Calu3 (cell line): ENCODE data around the gene GPR39. TPM values are rescaled to one million over a fixed set of nuclear protein-coding genes. Genes with fewer than 3 reads are reported as not detected.

Source experiments
- BruUV-seq: library from RNA; stranded (reverse); fragments of 400-500 nt; replicated peaks from 2 replicates; lab custom pipeline; 2021; lab: Mats Ljungman, UMichigan
- CTCF ChIA-PET: fragments of 300-600 bp; sonication (Branson Sonifier 250); formaldehyde crosslinking; loops from one replicate; lab custom pipeline; 2022; ENCODE audit warnings: antibody characterized with exemption; lab: Charles Lee
- DNase-seq: peaks from one replicate; pipeline ENCODE4 v3.0.0; 2022
- H3K27ac Mint-ChIP-seq: one replicate; pipeline ENCODE4 v1.8.0; 2022; ENCODE audit warnings: mixed read lengths; ENCODE audit not compliant: unreplicated experiment
- H3K27me3 Mint-ChIP-seq: one replicate; pipeline ENCODE4 v1.8.0; 2022; ENCODE audit warnings: mixed read lengths; ENCODE audit not compliant: unreplicated experiment
- H3K36me3 Mint-ChIP-seq: one replicate; pipeline ENCODE4 v1.8.0; 2022; ENCODE audit warnings: mild to moderate bottlenecking, moderate library complexity, mixed read lengths; ENCODE audit not compliant: insufficient read depth, unreplicated experiment
- H3K4me1 Mint-ChIP-seq: one replicate; pipeline ENCODE4 v1.8.0; 2022; ENCODE audit warnings: mild to moderate bottlenecking, low read depth, mixed read lengths; ENCODE audit not compliant: unreplicated experiment
- H3K4me3 Mint-ChIP-seq: one replicate; pipeline ENCODE4 v1.8.0; 2022; ENCODE audit warnings: mild to moderate bottlenecking, low read depth, moderate library complexity, mixed read lengths; ENCODE audit not compliant: unreplicated experiment
- H3K9me3 Mint-ChIP-seq: one replicate; pipeline ENCODE4 v1.8.0; 2022; ENCODE audit warnings: low read depth, mixed read lengths; ENCODE audit not compliant: unreplicated experiment
- CTCF ChIP-seq: fragments of 200-600 bp; IDR thresholded peaks from one replicate; pipeline ENCODE4 v1.8.0; 2022; ENCODE audit warnings: antibody characterized with exemption; ENCODE audit not compliant: unreplicated experiment
- intact Hi-C: fragments of 100-400 bp; cut with micrococcal nuclease; formaldehyde crosslinking; loops from one replicate; pipeline ENCODE4 v1.10.0; 2022; ENCODE audit not compliant: unreplicated experiment
- total RNA-seq: library from RNA; stranded (reverse); gene quantifications from 2 replicates; pipeline ENCODE4 v1.2.3, GENCODE V29; 2022

GPR39 gene
- total RNA-seq, 1 experiment from 2014 or later: 24.9 TPM

GRCh38 chr2:132442278-132442677 is 25.7 kb downstream of the GPR39 start:
- CTCF ChIA-PET: no interaction called here
- Mint-ChIP-seq H3K4me3 (no peak overlapping the region), H3K4me1 (peaks cover 50% of the 10 kb centered on the region), H3K27ac (no peak overlapping the region), H3K27me3 (no peaks in the 10 kb centered on the region), H3K36me3 (peaks cover 11% of the 10 kb centered on the region), H3K9me3 (no peaks in the 10 kb centered on the region)
- BruUV-seq: no TSS peak
- no peak for TF ChIP-seq CTCF
- intact Hi-C loops: loop anchor here (10.0 kb wide), 1 partner anchor 177 kb away; no protein-coding TSS in a partner anchor
- DNase-seq: no peak

DNA sequence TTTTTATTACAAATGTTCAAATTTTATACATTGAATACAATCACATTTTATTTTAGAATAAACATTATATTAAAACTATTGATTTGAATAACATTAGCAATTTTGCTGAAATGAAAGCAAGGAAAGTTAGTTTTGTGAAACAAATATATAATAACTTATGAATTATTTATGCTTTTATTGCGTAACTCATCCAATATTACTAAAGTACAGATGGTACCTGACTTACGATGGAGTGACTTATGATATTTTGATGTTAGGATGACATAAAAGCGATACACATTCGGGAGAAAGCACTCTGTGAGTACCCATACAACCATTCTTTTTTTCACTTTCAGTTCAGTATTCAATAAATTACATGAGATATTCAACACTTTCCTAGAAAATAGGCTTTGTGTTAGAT is 26.5 kb downstream of the GPR39 start:
- H3K27ac Mint-ChIP-seq: no peak overlapping the region
- no peaks in the 10 kb centered on the region for H3K9me3 Mint-ChIP-seq
- BruUV-seq: no TSS peak
- peaks cover 50% of the 10 kb centered on the region for H3K4me1 Mint-ChIP-seq
- no peak for TF ChIP-seq CTCF
- no peak for DNase-seq
- H3K36me3 Mint-ChIP-seq: peaks cover 5% of the 10 kb centered on the region
- intact Hi-C loops: loop anchor here (10.0 kb wide), 1 partner anchor 178 kb away; no protein-coding TSS in a partner anchor
- no peak overlapping the region for H3K4me3 Mint-ChIP-seq
- CTCF ChIA-PET: no interaction called here
- H3K27me3 Mint-ChIP-seq: no peaks in the 10 kb centered on the region

GRCh38 chr2:132446444-132446843 is 29.8 kb downstream of the GPR39 start:
- BruUV-seq: no TSS peak
- no peak for DNase-seq
- H3K36me3 Mint-ChIP-seq: no peaks in the 10 kb centered on the region
- intact Hi-C loops: loop anchor here (10.0 kb wide), 1 partner anchor 182 kb away; no protein-coding TSS in a partner anchor
- peaks cover 27% of the 10 kb centered on the region for H3K4me1 Mint-ChIP-seq
- no peaks in the 10 kb centered on the region for H3K9me3 Mint-ChIP-seq
- H3K27me3 Mint-ChIP-seq: no peaks in the 10 kb centered on the region
- no peak overlapping the region for H3K27ac Mint-ChIP-seq
- CTCF ChIA-PET: interaction anchor here (0.5 to 0.6 kb wide), 2 partner anchors 952 to 989 kb away, joined by 3 to 5 read pairs; no protein-coding TSS in a partner anchor
- H3K4me3 Mint-ChIP-seq: no peak overlapping the region
- no peak for TF ChIP-seq CTCF

DNA sequence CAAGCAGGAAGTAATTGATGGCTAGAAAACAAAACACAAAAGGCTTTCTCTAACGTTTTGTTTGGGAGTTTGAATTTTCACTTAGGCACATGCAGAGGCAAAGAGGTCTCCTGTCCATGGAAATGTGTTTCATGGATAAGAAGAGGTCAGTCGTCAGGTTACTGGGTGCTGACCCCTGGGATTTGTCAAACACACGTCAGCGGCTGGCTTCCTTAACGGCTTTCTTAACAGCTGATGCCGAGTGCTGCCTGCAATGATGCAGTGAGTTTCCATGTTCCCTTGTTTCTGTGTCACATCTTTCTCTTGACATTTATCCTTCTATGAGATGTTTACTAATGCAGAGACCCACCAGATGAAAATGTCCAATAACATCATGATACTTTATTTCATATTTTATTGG is 31.7 kb downstream of the GPR39 start:
- Mint-ChIP-seq H3K4me3 (no peak overlapping the region), H3K27ac (no peak overlapping the region), H3K9me3 (peaks cover 3% of the 10 kb centered on the region), H3K27me3 (no peaks in the 10 kb centered on the region), H3K4me1 (peaks cover 27% of the 10 kb centered on the region), H3K36me3 (no peaks in the 10 kb centered on the region)
- intact Hi-C loops: loop anchor here (10.0 kb wide), 1 partner anchor 184 kb away; no protein-coding TSS in a partner anchor
- no peak for DNase-seq
- CTCF ChIA-PET: interaction anchor here (1.1 to 2.0 kb wide), 5 partner anchors 9 to 99 kb away, joined by 4 to 9 read pairs (median 5); partner anchors contain the start of gene GPR39
- no peak for TF ChIP-seq CTCF
- no TSS peak for BruUV-seq
